Measurements from ENCODE around the gene CRYBB2. TPM values are rescaled to one million over a fixed set of nuclear protein-coding genes. Genes with fewer than 3 reads are reported as not detected.
"Not testable (repeated sequence)": the region's sequence is repeated elsewhere in the genome, so short reads cannot be mapped to it uniquely, and the experiment has no call there.

Gene CRYBB2
- total RNA-seq, 4 donors from 2014 or later: 1.6 to 9.9 (median 2.7) TPM; not detected in 1

DNA sequence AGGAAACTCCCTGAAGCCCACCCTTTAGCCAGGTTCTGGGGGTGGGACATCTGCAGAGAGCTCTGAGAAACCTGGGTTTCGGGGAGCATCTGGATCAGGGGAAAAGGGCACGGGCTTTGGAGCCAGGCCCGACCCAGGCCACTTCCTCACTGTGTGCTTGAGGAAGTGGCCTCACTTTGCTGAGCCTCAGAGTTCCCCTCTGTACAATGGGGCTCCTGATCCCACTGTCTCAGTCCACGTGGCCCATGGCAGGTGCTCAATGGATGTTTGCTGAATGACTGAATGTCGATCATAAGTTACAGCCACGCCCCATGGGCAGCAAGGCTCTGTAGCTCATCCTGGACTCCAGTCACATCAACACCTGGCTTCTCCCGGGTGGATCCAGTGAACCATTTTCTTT lies 18.5 kb upstream of the CRYBB2 start:
- no peak for TF ChIP-seq POLR2A (IDR thresholded peaks at IDR 0.05)
- TF ChIP-seq, protein P1, sequence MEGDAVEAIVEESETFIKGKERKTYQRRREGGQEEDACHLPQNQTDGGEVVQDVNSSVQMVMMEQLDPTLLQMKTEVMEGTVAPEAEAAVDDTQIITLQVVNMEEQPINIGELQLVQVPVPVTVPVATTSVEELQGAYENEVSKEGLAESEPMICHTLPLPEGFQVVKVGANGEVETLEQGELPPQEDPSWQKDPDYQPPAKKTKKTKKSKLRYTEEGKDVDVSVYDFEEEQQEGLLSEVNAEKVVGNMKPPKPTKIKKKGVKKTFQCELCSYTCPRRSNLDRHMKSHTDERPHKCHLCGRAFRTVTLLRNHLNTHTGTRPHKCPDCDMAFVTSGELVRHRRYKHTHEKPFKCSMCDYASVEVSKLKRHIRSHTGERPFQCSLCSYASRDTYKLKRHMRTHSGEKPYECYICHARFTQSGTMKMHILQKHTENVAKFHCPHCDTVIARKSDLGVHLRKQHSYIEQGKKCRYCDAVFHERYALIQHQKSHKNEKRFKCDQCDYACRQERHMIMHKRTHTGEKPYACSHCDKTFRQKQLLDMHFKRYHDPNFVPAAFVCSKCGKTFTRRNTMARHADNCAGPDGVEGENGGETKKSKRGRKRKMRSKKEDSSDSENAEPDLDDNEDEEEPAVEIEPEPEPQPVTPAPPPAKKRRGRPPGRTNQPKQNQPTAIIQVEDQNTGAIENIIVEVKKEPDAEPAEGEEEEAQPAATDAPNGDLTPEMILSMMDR (IDR thresholded peaks at IDR 0.05): no peak
- no peaks in the 10 kb centered on the region for H3K27me3 ChIP-seq
- H3K9me3 ChIP-seq: no peaks in the 10 kb centered on the region
- no peaks in the 10 kb centered on the region for H3K4me1 ChIP-seq
- peaks cover 0 to 23% (median 0%) of the 10 kb centered on the region in 3 donors for H3K36me3 ChIP-seq
- H3K4me3 ChIP-seq: no peak overlapping the region
- DNase-seq: no peak
- H3K27ac ChIP-seq: no peak overlapping the region

DNA sequence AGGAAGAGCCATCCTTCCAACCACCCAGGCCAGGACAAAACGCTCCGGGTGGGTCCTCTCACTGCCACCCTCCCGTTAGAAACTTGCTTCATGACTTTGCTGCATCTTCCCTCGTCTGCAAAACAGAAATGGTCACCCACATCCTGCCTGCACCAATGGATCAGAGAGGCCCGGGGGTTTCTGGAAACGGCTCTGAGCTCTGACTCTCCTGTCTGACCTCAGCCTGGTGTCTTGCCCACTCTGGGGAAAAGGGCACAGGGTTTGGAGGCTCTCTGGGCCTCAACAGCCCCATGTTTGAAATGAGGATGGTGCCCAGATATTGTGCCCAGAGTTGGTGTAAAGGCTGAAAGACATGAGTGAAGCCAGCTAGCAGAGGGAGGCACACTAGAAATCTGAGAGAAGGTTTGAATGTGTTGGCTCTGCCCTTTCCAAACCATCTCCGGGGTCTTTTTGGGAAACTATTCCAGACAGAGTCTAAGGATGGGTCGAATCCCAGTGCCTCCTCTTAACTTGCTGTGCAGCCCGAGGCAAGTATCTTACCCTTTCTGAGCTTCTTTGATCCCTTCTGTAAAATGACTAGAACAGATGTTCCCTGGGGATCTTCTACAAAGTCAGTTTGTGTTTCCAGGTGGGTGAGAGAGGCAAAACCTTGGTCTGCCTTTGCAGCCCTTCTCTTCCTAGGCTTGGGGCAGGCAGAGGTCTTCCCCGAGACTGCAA lies 17.7 kb upstream of the CRYBB2 start:
- H3K27ac ChIP-seq: no peak overlapping the region
- peaks cover 0 to 16% (median 0%) of the 10 kb centered on the region in 3 donors for H3K36me3 ChIP-seq
- TF ChIP-seq, protein P1 (IDR thresholded peaks at IDR 0.05): no peak
- no peak for TF ChIP-seq POLR2A (IDR thresholded peaks at IDR 0.05)
- no peaks in the 10 kb centered on the region for H3K9me3 ChIP-seq
- no peaks in the 10 kb centered on the region for H3K4me1 ChIP-seq
- DNase-seq: no peak
- no peaks in the 10 kb centered on the region for H3K27me3 ChIP-seq
- no peak overlapping the region for H3K4me3 ChIP-seq

DNA sequence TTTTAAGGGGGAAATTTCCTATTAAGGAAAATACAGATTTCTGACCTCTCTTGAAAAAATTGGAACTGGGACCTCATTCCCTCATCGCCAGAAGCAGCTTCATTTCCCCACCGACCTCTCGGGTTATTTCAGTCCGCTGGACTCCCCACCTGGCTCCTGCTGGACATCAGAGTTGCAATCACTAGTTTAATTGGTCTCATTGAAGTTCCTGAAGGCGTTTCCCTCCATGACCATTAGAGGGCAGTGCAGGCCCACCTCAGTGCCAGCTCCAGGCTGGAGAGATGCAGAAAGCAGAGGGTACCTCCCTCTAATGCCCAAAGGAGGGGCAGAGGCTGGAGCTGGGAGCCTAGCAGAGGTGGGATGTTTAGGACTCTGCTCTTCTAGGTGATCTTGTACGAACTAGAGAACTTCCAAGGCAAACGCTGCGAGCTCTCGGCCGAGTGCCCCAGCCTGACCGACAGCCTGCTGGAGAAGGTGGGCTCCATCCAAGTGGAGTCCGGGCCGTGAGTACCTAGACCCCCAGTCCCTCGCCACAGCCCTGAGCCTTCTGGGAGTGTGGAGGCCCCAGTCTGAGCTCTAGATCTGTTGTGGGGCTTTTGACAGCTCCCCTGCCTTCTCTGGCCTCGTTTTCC lies 17.0 kb upstream of the CRYBB2 start:
- Histone ChIP-seq H3K27ac (no peak overlapping the region), H3K4me1 (no peaks in the 10 kb centered on the region), H3K36me3 (peaks cover 0 to 9% (median 0%) of the 10 kb centered on the region in 3 donors), H3K4me3 (no peak overlapping the region), H3K27me3 (no peaks in the 10 kb centered on the region), H3K9me3 (no peaks in the 10 kb centered on the region)
- TF ChIP-seq POLR2A (IDR thresholded peaks at IDR 0.05): no peak
- TF ChIP-seq, protein P1 (IDR thresholded peaks at IDR 0.05): peak in 5 of 6 experiments; percentile 60 to 79 (median 71)
- DNase-seq: peak in 2 of 3 donors; percentile 17 to 72

DNA sequence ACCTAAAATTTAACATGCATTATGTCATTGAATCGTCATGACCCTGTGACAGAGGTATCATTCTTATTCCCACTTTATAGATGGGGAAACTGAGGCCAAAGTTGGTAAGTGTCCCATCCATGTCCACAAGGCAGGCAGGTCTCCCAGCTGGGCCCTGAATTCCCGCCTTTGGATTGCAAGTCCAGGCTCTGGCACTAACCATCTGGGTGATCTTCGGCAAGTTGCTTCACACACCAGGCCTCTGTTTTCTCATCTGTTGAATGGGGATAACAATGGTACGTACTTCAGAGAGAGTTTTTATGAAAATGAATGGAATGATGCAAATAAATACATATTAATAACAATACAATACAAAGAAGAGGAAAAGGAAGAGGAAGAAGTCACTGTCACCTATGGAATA lies 16.4 kb upstream of the CRYBB2 start:
- no peak overlapping the region for H3K27ac ChIP-seq
- H3K27me3 ChIP-seq: no peaks in the 10 kb centered on the region
- H3K9me3 ChIP-seq: no peaks in the 10 kb centered on the region
- no peaks in the 10 kb centered on the region for H3K4me1 ChIP-seq
- TF ChIP-seq, protein P1 (IDR thresholded peaks at IDR 0.05): no peak
- no peak for TF ChIP-seq POLR2A (IDR thresholded peaks at IDR 0.05)
- no peak for DNase-seq
- H3K36me3 ChIP-seq: peaks cover 0 to 2% (median 0%) of the 10 kb centered on the region in 3 donors
- H3K4me3 ChIP-seq: no peak overlapping the region

DNA sequence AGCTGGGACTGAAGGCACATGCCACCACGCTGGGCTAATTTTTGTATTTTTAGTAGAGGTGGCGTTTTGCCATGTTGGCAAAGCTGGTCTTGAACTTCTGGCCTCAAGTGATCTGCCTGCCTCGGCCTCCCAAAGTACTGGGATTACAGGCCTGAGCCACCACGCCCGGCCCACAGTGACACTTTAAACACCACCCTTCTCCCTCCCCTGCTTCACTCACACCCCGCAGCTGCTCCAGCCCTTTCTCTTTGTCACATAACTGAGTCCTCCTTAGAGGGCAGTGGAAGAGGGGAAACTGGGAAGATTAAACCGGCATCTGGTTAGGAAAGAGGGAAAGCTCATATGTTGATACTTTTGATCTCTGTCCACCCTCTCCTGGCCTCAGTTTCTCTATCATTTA lies 14.9 kb upstream of the CRYBB2 start:
- not testable (repeated sequence) for H3K9me3 ChIP-seq, H3K36me3 ChIP-seq, H3K27me3 ChIP-seq, H3K4me1 ChIP-seq, DNase-seq, H3K27ac ChIP-seq, H3K4me3 ChIP-seq

DNA sequence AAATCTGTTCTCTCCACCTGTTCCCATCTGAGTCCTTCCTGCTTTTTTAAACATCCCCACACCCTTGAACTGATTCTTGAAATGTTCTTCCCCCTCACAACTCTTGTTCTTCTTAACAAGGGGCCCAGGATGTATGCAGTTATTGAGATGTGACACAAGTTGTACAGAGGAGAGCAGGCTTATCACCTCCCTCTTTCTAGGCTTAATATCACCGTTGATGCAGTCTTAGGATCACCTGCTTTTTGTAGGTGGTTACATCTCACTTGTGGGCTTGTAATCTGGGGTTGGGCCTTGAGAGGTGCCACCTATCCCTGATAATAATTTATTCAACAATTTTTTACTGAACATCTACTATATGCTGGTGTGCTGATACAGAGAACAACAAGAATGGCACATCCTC lies 13.6 kb upstream of the CRYBB2 start:
- H3K4me3 ChIP-seq: no peak overlapping the region
- H3K36me3 ChIP-seq: no peaks in the 10 kb centered on the region
- no peaks in the 10 kb centered on the region for H3K4me1 ChIP-seq
- no peaks in the 10 kb centered on the region for H3K9me3 ChIP-seq
- no peak for TF ChIP-seq POLR2A (IDR thresholded peaks at IDR 0.05)
- TF ChIP-seq, protein P1 (IDR thresholded peaks at IDR 0.05): no peak
- H3K27me3 ChIP-seq: no peaks in the 10 kb centered on the region
- H3K27ac ChIP-seq: no peak overlapping the region
- no peak for DNase-seq

All from Peyer's patch (tissue), 4 donors.